Bronchial epithelial cell (primary cell): ENCODE data around the gene CSNK1E. TPM values are rescaled to one million over a fixed set of nuclear protein-coding genes. Genes with fewer than 3 reads are reported as not detected.

ENCODE experiments used
- DNase-seq: peaks from one replicate; pipeline ENCODE4 v3.0.0-alpha.2; 2010; ENCODE audit warnings: low read depth
- FAIRE-seq: peaks from 2 replicates; lab custom pipeline; 2011; peaks lifted over from hg19 to GRCh38; lab: Jason Lieb, UNC
- H3K27me3 ChIP-seq: 2 replicates; pipeline ENCODE4 v1.5.1; 2011; ENCODE audit warnings: low read length; ENCODE audit not compliant: control insufficient read depth, insufficient read depth
- H3K36me3 ChIP-seq: 2 replicates; pipeline ENCODE4 v1.5.1; 2011; ENCODE audit warnings: low read length; ENCODE audit not compliant: control insufficient read depth, insufficient read depth
- H3K4me3 ChIP-seq: 2 replicates; pipeline ENCODE4 v1.5.1; 2011; ENCODE audit warnings: mild to moderate bottlenecking, low read depth, low read length, control low read depth
- total RNA-seq: library from RNA; depleted of rRNA; stranded (reverse); fragments of >200 nt; gene quantifications from 2 replicates; pipeline ENCODE4 v1.2.1, GENCODE V29; 2014
- TF ChIP-seq, protein P1 (sequence below): IDR thresholded peaks from 2 replicates; pipeline ENCODE4 v1.5.1; 2011; ENCODE audit warnings: mild to moderate bottlenecking, moderate library complexity, low read length, control low read depth, inconsistent platforms; ENCODE audit not compliant: insufficient read depth, severe bottlenecking

CSNK1E gene
- total RNA-seq, 1 donor from 2014 or later, result 181 TPM

DNA sequence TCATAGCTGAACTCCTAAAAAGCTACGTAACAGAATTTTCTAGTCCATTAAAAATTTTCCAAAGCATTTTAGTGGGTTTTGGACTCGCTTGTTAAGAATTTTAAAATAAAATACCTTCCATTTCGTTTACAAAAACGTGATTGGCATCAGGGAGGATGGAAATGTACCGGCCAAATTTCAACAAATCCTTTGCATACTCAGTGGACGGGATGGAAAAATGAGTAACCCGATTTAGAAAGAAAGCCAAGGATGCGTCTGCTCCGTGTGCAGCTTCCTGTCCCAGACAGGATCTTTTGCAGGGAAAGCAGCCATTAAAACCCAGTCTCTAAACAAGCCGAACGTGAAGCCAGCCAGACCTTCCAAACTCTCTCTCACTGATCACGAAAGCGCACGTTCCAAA is 60.1 kb downstream of the CSNK1E start:
- TF ChIP-seq, protein P1, sequence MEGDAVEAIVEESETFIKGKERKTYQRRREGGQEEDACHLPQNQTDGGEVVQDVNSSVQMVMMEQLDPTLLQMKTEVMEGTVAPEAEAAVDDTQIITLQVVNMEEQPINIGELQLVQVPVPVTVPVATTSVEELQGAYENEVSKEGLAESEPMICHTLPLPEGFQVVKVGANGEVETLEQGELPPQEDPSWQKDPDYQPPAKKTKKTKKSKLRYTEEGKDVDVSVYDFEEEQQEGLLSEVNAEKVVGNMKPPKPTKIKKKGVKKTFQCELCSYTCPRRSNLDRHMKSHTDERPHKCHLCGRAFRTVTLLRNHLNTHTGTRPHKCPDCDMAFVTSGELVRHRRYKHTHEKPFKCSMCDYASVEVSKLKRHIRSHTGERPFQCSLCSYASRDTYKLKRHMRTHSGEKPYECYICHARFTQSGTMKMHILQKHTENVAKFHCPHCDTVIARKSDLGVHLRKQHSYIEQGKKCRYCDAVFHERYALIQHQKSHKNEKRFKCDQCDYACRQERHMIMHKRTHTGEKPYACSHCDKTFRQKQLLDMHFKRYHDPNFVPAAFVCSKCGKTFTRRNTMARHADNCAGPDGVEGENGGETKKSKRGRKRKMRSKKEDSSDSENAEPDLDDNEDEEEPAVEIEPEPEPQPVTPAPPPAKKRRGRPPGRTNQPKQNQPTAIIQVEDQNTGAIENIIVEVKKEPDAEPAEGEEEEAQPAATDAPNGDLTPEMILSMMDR, result no peak

DNA sequence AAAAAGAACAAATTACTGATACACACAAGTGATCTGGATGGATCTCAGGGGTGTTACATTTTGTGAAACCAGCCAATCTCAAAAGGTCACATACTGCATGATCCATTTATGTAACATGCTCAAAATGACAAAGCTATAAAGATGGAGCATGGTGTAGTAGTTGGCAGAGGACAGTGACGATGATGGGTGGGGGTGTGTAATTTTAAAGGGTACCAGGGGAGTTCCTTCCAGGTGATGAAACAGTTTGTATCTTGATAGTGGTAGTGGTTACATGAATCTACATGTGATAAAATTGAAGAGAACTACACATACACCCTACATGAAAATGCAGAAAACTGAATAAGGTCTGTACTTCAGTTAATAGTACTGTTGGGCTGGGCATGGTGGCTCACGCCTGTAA is 61.5 kb downstream of the CSNK1E start:
- Histone ChIP-seq H3K27me3 (no peaks in the 10 kb centered on the region), H3K36me3 (peaks cover 4% of the 10 kb centered on the region), H3K4me3 (no peak overlapping the region)
- DNase-seq (no peak), FAIRE-seq (no peak)
- TF ChIP-seq, protein P1, result no peak

More for the DNA sequence above, 60.1 kb downstream of the CSNK1E start:
- FAIRE-seq (no peak), DNase-seq (no peak)
- Histone ChIP-seq H3K27me3 (no peaks in the 10 kb centered on the region), H3K4me3 (no peak overlapping the region), H3K36me3 (peaks cover 2% of the 10 kb centered on the region)

DNA sequence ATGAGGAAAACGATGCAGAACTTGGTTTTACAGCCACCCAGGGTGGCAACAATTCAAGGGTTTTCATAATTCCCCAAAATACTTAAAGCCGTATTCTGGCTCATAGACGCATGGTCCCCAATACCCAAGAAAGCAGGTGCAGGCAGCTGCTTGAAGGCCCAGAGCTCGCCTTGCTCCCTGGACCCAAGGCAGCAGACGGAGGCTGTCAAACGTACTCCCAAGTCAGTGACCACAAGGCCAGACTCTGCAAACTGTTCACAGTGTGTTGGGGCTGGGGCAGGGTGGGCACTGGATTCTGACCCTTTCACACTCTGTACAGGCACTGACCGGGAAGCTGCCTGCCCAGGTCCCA is 65.9 kb downstream of the CSNK1E start:
- TF ChIP-seq, protein P1, result no peak
- FAIRE-seq (no peak), DNase-seq (no peak)
- Histone ChIP-seq H3K36me3 (peaks cover 11% of the 10 kb centered on the region), H3K27me3 (no peaks in the 10 kb centered on the region), H3K4me3 (no peak overlapping the region)

DNA sequence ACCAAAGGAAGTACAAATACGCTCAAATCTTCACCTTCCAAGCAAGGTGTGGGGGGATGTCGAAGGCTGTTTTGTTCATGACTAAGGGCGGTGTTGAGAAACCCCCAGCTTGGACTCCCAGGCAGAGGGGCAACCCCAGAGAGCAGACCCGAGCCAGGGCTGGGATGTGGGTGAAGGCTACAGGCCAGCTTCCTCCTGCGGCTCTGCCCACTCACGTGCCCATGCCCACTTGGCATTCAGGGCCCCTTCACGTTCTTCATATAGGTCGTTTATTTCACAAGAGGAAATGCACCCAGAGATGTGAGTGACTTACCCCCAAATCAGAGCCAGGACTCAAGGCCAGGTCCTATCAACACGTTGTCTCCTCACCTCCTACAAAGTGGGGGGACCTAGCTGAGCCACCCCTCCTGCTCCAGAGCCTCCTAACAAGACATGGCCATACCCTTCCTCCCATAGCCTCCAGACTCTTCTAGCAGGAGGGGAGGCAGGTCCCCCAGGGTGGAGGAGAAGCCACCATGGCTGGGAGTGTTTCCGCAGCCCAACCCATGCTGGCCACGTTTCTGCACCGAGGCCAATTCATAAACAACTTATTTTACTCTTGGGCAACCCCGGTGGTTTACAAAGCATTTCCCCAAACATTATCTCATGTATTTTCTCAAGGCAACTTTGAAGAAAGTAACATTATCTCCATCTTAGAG is 66.4 kb downstream of the CSNK1E start:
- no peak overlapping the region for H3K4me3 ChIP-seq
- peaks cover 13% of the 10 kb centered on the region for H3K36me3 ChIP-seq
- no peaks in the 10 kb centered on the region for H3K27me3 ChIP-seq
- FAIRE-seq (no peak), DNase-seq (no peak)
- TF ChIP-seq, protein P1, result no peak

DNA sequence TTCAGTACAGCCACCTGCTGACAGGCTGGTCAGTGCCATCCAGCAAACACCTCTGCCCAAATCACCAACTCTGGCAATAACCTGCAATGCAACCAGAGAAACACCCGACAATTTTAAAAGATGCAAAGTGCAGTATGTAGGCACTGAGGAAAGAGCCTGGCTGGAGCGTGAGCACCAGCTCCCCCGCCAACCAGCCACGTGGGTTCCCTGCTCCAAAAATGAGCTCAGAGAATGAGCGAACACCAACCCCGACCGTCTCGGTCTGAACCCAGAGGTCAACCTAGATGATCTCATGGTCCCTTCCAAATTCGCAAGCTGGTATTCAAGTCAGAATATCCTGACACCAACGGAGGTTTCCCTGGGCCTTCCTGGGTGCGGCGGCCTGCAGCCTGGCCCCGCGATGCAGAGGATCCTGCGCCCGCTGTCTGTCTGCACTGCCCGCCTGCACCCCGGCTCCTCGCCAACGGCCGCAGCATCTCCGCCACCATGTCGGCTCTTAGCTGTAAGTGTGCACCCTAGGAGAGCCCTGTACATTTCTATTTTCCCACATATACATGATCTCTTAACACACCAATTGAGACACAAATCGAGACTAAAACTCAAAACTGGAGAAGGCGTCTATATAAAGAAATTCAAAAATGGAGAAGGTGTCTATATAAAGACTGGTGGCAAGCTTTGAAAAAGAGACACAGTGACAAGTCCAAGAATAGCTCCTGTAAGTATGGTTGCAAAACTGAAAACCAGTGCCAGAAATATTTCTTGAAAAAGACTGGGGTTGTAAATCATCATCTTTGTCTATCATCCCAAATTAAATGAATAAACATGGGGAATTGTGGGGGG is 67.2 kb downstream of the CSNK1E start:
- Histone ChIP-seq H3K36me3 (peaks cover 14% of the 10 kb centered on the region), H3K4me3 (no peak overlapping the region), H3K27me3 (no peaks in the 10 kb centered on the region)
- no peak for DNase-seq
- TF ChIP-seq, protein P1, result no peak
- FAIRE-seq, result no peak
